SHP77 treated with DMSO at 0.1 percent for 48 hours (cell line): Measurements from ENCODE around the gene CLDN5.

Source experiments
- DNase-seq: peaks from one replicate; lab custom pipeline; 2025; lab: John Stamatoyannopoulos, UW

The CLDN5 gene, protein sequence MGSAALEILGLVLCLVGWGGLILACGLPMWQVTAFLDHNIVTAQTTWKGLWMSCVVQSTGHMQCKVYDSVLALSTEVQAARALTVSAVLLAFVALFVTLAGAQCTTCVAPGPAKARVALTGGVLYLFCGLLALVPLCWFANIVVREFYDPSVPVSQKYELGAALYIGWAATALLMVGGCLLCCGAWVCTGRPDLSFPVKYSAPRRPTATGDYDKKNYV

DNA sequence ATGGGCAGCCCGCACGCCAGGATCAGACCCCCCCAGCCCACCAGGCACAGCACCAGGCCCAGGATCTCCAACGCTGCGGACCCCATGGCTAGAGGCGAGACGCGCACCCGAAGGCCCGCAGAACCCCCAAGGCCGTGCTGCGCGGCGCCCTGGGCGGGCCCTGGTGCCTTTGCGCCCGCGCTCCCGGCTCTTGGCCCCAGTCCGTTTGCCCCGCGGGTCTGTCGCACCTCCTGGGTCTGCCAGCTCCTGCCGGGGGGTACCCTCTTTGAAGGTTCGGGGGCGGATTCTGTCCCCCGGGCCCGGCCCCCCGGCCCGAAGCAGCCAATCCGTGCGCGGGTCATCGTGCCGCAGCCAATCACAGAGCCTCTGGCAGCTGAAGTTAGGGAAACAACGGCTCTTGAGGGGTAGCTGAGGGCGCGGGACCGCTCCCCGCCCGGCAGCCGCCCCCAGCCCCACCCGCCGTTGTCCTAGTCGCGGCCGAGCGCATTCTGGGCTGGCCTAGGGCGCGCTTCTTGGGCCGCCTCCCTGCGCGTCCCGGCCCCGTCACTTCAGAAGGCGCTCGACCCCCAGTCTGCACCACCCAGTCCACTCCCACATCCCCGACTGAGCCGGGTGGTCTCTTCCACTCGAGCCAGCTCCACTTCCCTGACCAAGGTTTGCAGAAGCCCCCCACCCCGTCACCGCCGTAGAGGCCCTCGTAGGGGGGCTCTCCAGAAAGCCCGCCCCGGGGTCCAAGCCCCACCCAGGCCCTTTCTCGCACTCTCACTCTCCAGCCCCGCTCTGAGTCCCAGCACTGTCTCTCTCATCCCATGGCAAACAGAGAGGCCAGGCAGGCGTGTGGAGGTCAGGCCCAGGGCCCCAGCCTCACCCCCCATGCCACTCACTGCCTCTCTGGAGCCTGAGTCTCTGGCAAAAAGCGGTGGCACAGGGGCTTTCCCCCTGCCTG lies at the start of gene CLDN5:
CLDN5 (minus strand) TSS at position 241 of the 946 bp plus-strand sequence; CDS start at position 86, 155 bp downstream.
- peak; percentile 31 for DNase-seq

- DNase-seq = no peak
Measured at GRCh38 chr22:19571995-19572394, 47.8 kb upstream of the CLDN5 start.

GRCh38 chr22:19571207-19571795 lies 47.1 kb upstream of the CLDN5 start:
- no peak for DNase-seq

DNA sequence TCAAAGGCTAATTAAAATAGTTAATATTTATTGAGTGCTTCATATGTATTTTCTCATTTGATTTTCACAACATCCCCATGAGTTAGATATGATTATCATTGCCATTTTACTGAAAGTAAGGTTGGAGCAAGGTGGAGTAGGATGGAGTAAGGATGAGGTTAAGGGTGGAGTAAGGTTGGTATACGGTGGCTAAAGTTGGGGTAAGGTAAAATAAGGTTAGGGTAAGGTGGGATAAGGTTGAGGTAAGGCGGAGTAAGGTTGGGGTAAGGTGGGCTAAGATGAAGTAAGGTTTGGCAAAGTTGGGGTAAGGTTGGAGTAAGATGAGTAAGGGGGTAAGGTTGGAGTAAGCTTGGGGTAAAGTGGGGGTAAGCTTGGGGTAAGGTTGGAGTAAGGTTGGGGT lies 45.8 kb upstream of the CLDN5 start:
- DNase-seq = no peak

DNA sequence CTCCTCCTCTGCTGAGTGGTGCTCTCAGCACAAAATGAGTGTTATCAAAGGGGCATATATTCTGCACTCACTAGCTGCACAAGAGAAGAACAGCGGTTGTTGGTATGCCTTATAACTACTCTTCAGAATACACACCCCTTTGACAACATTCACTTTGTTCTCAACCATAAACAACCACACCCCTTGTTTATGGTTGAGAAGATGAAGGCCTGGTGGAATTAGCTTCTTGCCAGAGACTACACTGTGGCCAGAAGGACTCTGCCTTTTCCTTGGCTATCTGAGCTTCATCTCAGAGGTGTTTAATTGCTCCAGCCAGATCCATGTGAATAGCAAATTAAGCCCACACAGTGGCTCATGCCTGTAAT lies 45.0 kb upstream of the CLDN5 start:
- no peak for DNase-seq

GRCh38 chr22:19568337-19569275 lies 44.4 kb upstream of the CLDN5 start:
- DNase-seq = peak; percentile 61

DNA sequence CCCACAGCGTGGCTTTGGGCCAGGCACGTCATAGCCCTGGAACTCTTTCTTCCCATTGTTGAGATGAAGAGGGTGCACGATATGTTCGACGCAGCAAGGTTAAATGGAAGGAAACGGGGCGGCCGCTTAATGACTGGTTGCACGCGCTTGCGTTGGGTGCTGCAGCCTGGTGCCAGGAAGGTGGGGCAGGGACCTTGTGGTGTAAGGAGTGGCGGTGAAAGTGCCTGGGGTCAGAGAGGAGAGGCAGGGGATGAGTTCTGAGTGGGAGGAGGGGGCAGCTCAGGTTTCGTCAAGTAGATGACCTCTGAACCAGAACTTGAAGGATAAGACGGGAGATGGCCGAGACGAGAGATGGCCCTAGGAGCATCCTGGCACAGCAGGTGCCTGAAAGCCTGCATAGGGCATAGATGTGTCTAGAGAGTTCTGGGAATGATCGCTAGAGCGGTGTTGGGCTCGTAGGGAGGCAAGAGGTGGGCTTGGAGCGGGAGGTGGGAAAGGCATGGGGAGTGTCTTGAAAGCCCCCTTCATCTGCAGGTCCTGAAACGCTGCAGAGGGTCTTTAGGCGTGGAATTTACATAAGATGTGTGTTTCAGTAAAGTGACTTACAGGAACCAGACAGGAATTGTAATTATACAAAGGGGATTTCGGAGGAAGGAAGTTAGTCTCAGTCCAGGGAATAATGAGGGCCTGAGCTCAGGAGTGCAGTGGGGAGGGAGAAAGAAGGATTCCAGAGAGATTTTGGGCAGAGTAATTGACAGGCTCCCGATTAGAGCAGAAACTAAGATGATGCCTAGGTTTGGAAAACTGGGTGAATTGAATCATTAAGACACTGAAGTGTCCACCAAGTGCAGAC lies 43.2 kb upstream of the CLDN5 start:
- DNase-seq = no peak

DNA sequence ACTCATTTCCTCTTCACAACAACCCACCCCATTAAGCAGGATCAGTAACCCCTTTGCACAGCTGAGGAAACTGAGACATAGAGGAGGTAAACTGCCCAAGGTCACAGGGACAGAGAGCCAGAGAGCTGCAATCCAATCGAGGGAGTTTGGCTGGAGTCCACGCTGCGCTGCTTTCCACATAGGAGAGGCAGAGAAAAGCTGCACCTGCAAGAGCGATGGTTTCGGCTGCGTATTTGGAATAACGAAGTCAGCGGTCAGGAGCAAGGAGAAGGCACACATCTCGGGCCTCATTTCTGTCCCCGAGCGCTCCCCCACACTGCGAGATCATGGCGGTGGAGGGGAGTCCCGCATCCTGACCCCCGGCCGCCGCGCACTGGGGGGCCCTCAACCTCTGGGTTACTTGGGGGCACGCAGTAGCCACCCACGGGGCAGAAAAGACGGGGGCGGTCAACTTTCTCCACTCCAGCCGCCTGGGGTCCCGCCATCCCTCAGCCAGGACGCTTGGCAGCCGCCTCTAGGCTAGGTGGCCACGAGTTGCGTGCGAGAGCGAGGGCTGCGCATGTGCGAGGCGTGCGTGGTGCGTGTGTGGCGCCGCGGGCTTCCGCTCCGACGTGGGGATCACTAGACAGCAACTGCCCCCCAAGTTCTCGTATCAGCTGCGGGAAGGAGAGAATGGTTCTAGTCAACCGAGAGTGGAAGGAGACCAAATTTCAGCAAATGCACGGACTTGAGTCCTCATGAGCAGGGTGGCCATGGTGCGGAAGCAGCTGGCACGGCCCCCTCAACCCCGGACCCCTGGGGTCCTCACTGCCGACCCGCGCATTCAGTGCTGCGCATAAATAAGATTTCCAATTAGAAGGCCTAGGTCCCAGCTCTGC lies 42.3 kb upstream of the CLDN5 start:
- no peak for DNase-seq

- DNase-seq = no peak
Measured at GRCh38 chr22:19565382-19566278, 41.4 kb upstream of the CLDN5 start.

DNA sequence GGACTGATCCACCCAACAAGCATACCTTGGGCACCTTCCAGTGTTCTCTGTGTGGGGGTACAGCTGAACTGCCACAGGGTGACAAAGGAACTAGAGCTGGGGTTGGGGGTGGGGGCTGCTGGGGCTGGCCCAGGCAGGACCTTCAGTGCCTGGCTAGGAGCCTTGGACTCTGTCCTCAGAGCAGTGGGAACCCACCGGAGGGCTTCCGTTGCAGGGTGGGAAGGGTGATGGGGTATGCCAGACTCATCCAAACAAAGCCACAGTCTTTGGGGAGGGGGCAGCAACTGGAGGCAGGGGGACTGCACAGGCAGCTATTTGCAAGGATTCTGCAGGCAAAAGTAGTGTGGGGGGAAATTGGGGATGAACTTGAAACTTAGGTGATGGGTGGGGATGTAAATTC lies 35.7 kb upstream of the CLDN5 start:
- DNase-seq = no peak

DNA sequence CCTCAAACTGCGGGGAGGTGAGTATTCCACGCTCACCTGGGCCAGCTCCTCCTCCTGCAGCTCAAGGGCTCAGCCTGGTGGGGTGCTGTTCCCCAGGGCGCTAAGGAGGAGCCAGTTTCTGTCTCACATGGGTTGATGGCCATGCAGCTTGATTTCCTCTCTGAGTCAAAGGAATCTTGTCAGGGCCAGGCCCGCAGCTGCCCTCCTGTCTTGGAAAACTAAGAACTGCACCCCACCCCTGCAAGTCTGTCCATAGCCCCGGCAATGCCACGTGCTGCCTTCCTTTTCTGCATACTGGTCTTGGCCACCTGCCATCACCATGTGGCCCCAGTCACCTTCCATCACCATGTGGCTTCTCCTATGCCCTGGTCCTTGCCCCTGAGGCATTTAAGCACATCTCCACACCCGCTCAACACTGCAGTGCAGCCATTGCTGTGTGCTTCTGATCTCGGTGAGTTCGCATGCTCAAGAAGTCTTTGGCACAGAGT lies 35.2 kb upstream of the CLDN5 start:
- no peak for DNase-seq

DNA sequence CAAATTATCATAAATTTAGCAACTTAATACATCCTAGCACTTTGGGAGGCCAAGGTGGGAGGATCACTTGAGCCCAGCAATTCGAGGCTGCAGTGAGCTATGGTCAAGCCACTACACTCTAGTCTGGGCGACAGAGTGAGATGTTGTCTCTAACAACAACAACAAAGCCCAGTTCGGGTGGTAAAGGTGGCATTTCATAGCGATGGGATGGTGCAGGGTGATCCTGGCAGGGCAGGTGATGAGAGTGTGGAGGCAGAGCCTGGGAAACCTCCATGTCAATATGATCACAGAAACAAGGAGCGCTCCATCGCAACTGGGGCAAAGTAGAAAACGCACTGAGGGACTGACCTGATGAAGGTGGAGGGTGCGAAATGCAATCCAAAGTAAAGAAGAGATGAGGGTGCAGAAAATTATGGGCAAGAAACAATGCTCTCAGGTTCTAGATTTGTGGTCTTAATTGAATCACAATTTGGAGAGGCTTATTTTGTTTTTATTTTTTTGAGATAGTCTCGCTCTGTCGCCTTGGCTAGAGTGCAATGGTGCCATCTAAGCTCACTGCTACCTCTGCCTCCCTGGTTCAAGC lies 32.8 kb upstream of the CLDN5 start:
- no peak for DNase-seq

GRCh38 chr22:19555651-19556050 lies 31.4 kb upstream of the CLDN5 start:
- no peak for DNase-seq

- DNase-seq = no peak
Measured at GRCh38 chr22:19554834-19555404, 30.7 kb upstream of the CLDN5 start.

GRCh38 chr22:19553201-19553600 lies 29.0 kb upstream of the CLDN5 start:
- DNase-seq = no peak

GRCh38 chr22:19550382-19550781 lies 26.2 kb upstream of the CLDN5 start:
- DNase-seq = no peak

DNA sequence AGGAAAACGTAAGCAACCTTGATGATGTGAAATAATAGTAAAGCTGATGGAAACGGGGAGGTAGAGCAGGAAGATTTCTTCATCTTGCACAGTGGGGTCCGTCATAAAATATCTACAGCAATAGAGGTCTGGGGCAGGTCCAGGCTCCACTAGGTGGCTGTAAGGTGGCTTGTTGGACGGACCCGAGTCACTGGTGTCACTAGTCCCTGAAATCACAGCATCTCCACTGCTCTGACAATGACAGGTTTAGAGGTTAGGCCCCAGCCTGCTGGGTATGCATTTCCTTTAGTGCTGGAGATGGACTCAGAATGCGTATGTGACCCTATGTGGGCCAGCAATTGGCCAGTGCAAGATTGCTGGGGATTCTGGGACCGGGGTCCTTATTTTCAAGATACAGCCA lies 25.2 kb upstream of the CLDN5 start:
- no peak for DNase-seq

- DNase-seq = no peak
Measured at GRCh38 chr22:19548964-19549363, 24.8 kb upstream of the CLDN5 start.
